ENCODE results near the gene ALDOC.
"Not testable (repeated sequence)": the region's sequence is repeated elsewhere in the genome, so short reads cannot be mapped to it uniquely, and the experiment has no call there.

Gene ALDOC

GRCh38 chr17:28584434-28584833, 7.7 kb upstream of the ALDOC start:
- no peak for TF ChIP-seq CTCF (IDR thresholded peaks at IDR 0.05; ENCODE audit: low read length, missing control alignments)
- no peak overlapping the region for H3K4me3 ChIP-seq (replicated peaks; ENCODE audit: low read depth, low read length)
- DNase-seq (ENCODE audit: low read depth): no peak

- no peak overlapping the region for H3K4me3 ChIP-seq (replicated peaks; ENCODE audit: low read depth, low read length)
- DNase-seq (ENCODE audit: low read depth): no peak
- no peak for TF ChIP-seq CTCF (IDR thresholded peaks at IDR 0.05; ENCODE audit: low read length, missing control alignments)
These were observed 5.8 kb upstream of the ALDOC start for GRCh38 chr17:28582513-28582912.

- no peak for DNase-seq (ENCODE audit: low read depth)
These were observed 4.3 kb upstream of the ALDOC start for GRCh38 chr17:28580959-28581358.

GRCh38 chr17:28579526-28579925, 2.8 kb upstream of the ALDOC start:
- TF ChIP-seq CTCF (IDR thresholded peaks at IDR 0.05; ENCODE audit: low read length, missing control alignments): no peak
- DNase-seq (ENCODE audit: low read depth): no peak
- H3K4me3 ChIP-seq (replicated peaks; ENCODE audit: low read depth, low read length): no peak overlapping the region

More at GRCh38 chr17:28580959-28581358, 4.3 kb upstream of the ALDOC start:
- TF ChIP-seq CTCF (IDR thresholded peaks at IDR 0.05; ENCODE audit: low read length, missing control alignments): no peak
- H3K4me3 ChIP-seq (replicated peaks; ENCODE audit: low read depth, low read length): no peak overlapping the region

- H3K4me3 ChIP-seq (replicated peaks; ENCODE audit: low read depth, low read length): no peak overlapping the region
- no peak for DNase-seq (ENCODE audit: low read depth)
- TF ChIP-seq CTCF (IDR thresholded peaks at IDR 0.05; ENCODE audit: low read length, missing control alignments): no peak
These were observed 1.8 kb upstream of the ALDOC start for GRCh38 chr17:28578246-28579195.

- H3K4me3 ChIP-seq (replicated peaks; ENCODE audit: low read depth, low read length): no peak overlapping the region
- TF ChIP-seq CTCF (IDR thresholded peaks at IDR 0.05; ENCODE audit: low read length, missing control alignments): no peak
- DNase-seq (ENCODE audit: low read depth): no peak
These were observed 750 bp upstream of the ALDOC start for GRCh38 chr17:28577466-28577824.

GRCh38 chr17:28576016-28576415, 679 bp downstream of the ALDOC start:
- not testable (repeated sequence) for H3K4me3 ChIP-seq (replicated peaks; ENCODE audit: low read depth, low read length); DNase-seq (ENCODE audit: low read depth)

Data from fibroblast of pulmonary artery (primary cell).